Renal pelvis (tissue), 4 donors: ENCODE measurements around the gene MMP3. TPM values are rescaled to one million over a fixed set of nuclear protein-coding genes. Genes with fewer than 3 reads are reported as not detected.

Source experiments
- DNase-seq: peaks from one replicate; pipeline ENCODE4 v3.0.0-alpha.2; 2013
- polyA plus RNA-seq, 3 donors: library from polyadenylated mRNA; unstranded; fragments of 120-200 nt; gene quantifications; one replicate each; pipeline ENCODE4 v1.2.1, GENCODE V29; 2013; ENCODE audit not compliant: insufficient read length in 3 of 3

Gene MMP3
- polyA plus RNA-seq, 3 donors, result 0.10 TPM; not detected in 2

- no peak for DNase-seq
These were observed 10.8 kb downstream of the MMP3 start for GRCh38 chr11:102832612-102833011.

- peak; percentile 10 for DNase-seq
These were observed 11.6 kb downstream of the MMP3 start for GRCh38 chr11:102831489-102832440.

- no peak for DNase-seq
These were observed 12.3 kb downstream of the MMP3 start for GRCh38 chr11:102831128-102831488.

- no peak for DNase-seq
These were observed 13.2 kb downstream of the MMP3 start for GRCh38 chr11:102830001-102830727.

- no peak for DNase-seq
These were observed 14.0 kb downstream of the MMP3 start for GRCh38 chr11:102829316-102830000.

- DNase-seq, result no peak
These were observed 18.9 kb downstream of the MMP3 start for GRCh38 chr11:102824556-102824955.

- DNase-seq, result no peak
These were observed 23.9 kb downstream of the MMP3 start for GRCh38 chr11:102819491-102819890.

- DNase-seq, result no peak
These were observed 29.9 kb downstream of the MMP3 start for GRCh38 chr11:102813484-102813883.

- DNase-seq, result no peak
These were observed 31.2 kb downstream of the MMP3 start for GRCh38 chr11:102812188-102812587.

GRCh38 chr11:102810950-102811660 is 32.3 kb downstream of the MMP3 start:
- DNase-seq, result peak; percentile 5

GRCh38 chr11:102809971-102810370 is 33.4 kb downstream of the MMP3 start:
- no peak for DNase-seq

- DNase-seq, result no peak
These were observed 35.5 kb downstream of the MMP3 start for GRCh38 chr11:102807921-102808320.

GRCh38 chr11:102806296-102806695 is 37.1 kb downstream of the MMP3 start:
- no peak for DNase-seq

- DNase-seq, result no peak
These were observed 41.1 kb downstream of the MMP3 start for GRCh38 chr11:102802341-102802740.

- DNase-seq, result no peak
These were observed 42.6 kb downstream of the MMP3 start for GRCh38 chr11:102800767-102801166.

- DNase-seq, result no peak
These were observed 43.6 kb downstream of the MMP3 start for GRCh38 chr11:102799681-102800340.

- DNase-seq, result no peak
These were observed 45.2 kb downstream of the MMP3 start, which contains the start of gene MMP1 for GRCh38 chr11:102798012-102798746. TSS of gene MMP1 (minus strand) at chr11:102798160. CDS start at chr11:102798092, 68 bp downstream.

- DNase-seq, result no peak
These were observed 49.0 kb downstream of the MMP3 start for GRCh38 chr11:102794382-102794781.

GRCh38 chr11:102793677-102794290 is 49.6 kb downstream of the MMP3 start:
- no peak for DNase-seq

GRCh38 chr11:102792604-102793003 is 50.8 kb downstream of the MMP3 start:
- no peak for DNase-seq
